Stomach (tissue), 4 donors: ENCODE measurements around the gene POMT1.

Source experiments
- CTCF ChIP-seq, 7 experiments: fragments of 450-650 bp in 4 of 7; fragments of 200-600 bp in 3 of 7; sonication (generic) in 3 of 7; IDR thresholded peaks; one replicate each; pipeline ENCODE4 v1.5.1; 2016 to 2019; ENCODE audit warnings: antibody characterized with exemption in 7 of 7, control low read depth in 2 of 7, mild to moderate bottlenecking in 1 of 7
- EP300 ChIP-seq: sonication (generic); formaldehyde crosslinking; IDR thresholded peaks from one replicate; pipeline ENCODE4 v1.6.1; 2017; ENCODE audit warnings: antibody characterized with exemption
- POLR2A ChIP-seq, 4 donors: fragments of 450-650 bp; IDR thresholded peaks; one replicate each; pipeline ENCODE4 v1.6.1; 2016; ENCODE audit warnings: antibody characterized with exemption in 4 of 4, control low read depth in 2 of 4, mild to moderate bottlenecking in 1 of 4, moderate library complexity in 1 of 4

- TF ChIP-seq CTCF (IDR thresholded peaks at IDR 0.05) (no peak), EP300 (no peak), POLR2A (IDR thresholded peaks at IDR 0.05) (no peak)
Observed at GRCh38 chr9:131495785-131496184, 6.9 kb upstream of the POMT1 start.
